ENCODE data around the gene SLC66A1. TPM values are rescaled to one million over a fixed set of nuclear protein-coding genes. Genes with fewer than 3 reads are reported as not detected.
"Not testable (repeated sequence)": the region's sequence is repeated elsewhere in the genome, so short reads cannot be mapped to it uniquely, and the experiment has no call there.

Gene SLC66A1, protein sequence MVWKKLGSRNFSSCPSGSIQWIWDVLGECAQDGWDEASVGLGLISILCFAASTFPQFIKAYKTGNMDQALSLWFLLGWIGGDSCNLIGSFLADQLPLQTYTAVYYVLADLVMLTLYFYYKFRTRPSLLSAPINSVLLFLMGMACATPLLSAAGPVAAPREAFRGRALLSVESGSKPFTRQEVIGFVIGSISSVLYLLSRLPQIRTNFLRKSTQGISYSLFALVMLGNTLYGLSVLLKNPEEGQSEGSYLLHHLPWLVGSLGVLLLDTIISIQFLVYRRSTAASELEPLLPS
- 10 to 100 TPM in 3 of 6 experiments, 1 to 10 TPM in 3; 8.4 to 20.6 (median 11.2) TPM for total RNA-seq
- long read RNA-seq, partial matches to known transcripts: 0 of 1 reads
- long read RNA-seq, other reads (novel, unspliced or antisense): 1 of 1 reads

- H3K27ac ChIP-seq: peak within 1 kb of the TSS; percentile 75 to 92 (median 79)
- H3K9me3 ChIP-seq: no peaks in the 10 kb centered on the region
- peak; percentile 92 to 97 (median 94) for ATAC-seq
- peaks cover 0 to 11% (median 4%) of the 10 kb centered on the region in 4 donors for H3K36me3 ChIP-seq
- H3K4me3 ChIP-seq: peak within 1 kb of the TSS; percentile 70 to 94 (median 87)
- peak; percentile 79 for TF ChIP-seq POLR2A (IDR thresholded peaks at IDR 0.05)
- TF ChIP-seq, protein P1, sequence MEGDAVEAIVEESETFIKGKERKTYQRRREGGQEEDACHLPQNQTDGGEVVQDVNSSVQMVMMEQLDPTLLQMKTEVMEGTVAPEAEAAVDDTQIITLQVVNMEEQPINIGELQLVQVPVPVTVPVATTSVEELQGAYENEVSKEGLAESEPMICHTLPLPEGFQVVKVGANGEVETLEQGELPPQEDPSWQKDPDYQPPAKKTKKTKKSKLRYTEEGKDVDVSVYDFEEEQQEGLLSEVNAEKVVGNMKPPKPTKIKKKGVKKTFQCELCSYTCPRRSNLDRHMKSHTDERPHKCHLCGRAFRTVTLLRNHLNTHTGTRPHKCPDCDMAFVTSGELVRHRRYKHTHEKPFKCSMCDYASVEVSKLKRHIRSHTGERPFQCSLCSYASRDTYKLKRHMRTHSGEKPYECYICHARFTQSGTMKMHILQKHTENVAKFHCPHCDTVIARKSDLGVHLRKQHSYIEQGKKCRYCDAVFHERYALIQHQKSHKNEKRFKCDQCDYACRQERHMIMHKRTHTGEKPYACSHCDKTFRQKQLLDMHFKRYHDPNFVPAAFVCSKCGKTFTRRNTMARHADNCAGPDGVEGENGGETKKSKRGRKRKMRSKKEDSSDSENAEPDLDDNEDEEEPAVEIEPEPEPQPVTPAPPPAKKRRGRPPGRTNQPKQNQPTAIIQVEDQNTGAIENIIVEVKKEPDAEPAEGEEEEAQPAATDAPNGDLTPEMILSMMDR (IDR thresholded peaks at IDR 0.05): peak in 1 of 4 donors; percentile 14
- 0% methylated on average over 10 of the region's 105 CpGs for WGBS (ENCODE audit: insufficient coverage, low coverage, low lambda C conversion rate, missing lambda C conversion rate)
- intact Hi-C loops (cut with DNase I): no loop called here
- peaks cover 0 to 18% (median 7%) of the 10 kb centered on the region in 4 donors for H3K4me1 ChIP-seq
- peak; percentile 95 to 96 (median 95) for DNase-seq
- no peaks in the 10 kb centered on the region for H3K27me3 ChIP-seq
Measured at GRCh38 chr1:19311931-19312781, at the start of gene SLC66A1, which contains the start of gene AKR7A2. Gene SLC66A1 (plus strand): TSS chr1:19312326. CDS start chr1:19317678, 5,352 bp downstream. Gene AKR7A2 (minus strand): TSS chr1:19312144. CDS start chr1:19312124, 20 bp downstream.

- ATAC-seq (no peak), DNase-seq (no peak)
- no peak overlapping the region for H3K27ac ChIP-seq
- no peaks in the 10 kb centered on the region for H3K4me1 ChIP-seq
- 92% methylated on average over 2 of the region's 5 CpGs for WGBS (ENCODE audit: insufficient coverage, low coverage, low lambda C conversion rate, missing lambda C conversion rate)
- no peak overlapping the region for H3K4me3 ChIP-seq
- no peaks in the 10 kb centered on the region for H3K27me3 ChIP-seq
- TF ChIP-seq, protein P1 (IDR thresholded peaks at IDR 0.05): no peak
- TF ChIP-seq POLR2A (IDR thresholded peaks at IDR 0.05): no peak
- intact Hi-C loops (cut with DNase I): no loop called here
- H3K36me3 ChIP-seq: peaks cover 0 to 60% (median 27%) of the 10 kb centered on the region in 4 donors
- no peaks in the 10 kb centered on the region for H3K9me3 ChIP-seq
Measured at GRCh38 chr1:19262744-19263143, 49.4 kb upstream of the SLC66A1 start.

GRCh38 chr1:19268445-19268844, 43.7 kb upstream of the SLC66A1 start:
- 100% methylated on average over 2 of the region's 11 CpGs for WGBS (ENCODE audit: insufficient coverage, low coverage, low lambda C conversion rate, missing lambda C conversion rate)
- Histone ChIP-seq H3K9me3 (no peaks in the 10 kb centered on the region), H3K36me3 (peaks cover 0 to 40% (median 19%) of the 10 kb centered on the region in 4 donors), H3K27me3 (no peaks in the 10 kb centered on the region), H3K27ac (peak overlapping the region; percentile 79 to 95 (median 93)), H3K4me1 (peaks cover 0 to 23% (median 3%) of the 10 kb centered on the region in 4 donors), H3K4me3 (no peak overlapping the region)
- intact Hi-C loops (cut with DNase I): no loop called here
- ATAC-seq (no peak), DNase-seq (no peak)
- TF ChIP-seq, protein P1 (IDR thresholded peaks at IDR 0.05): no peak
- no peak for TF ChIP-seq POLR2A (IDR thresholded peaks at IDR 0.05)

- Histone ChIP-seq H3K4me1 (peaks cover 0 to 27% (median 3%) of the 10 kb centered on the region in 4 donors), H3K27ac (peak overlapping the region; percentile 91 to 97 (median 93)), H3K36me3 (peaks cover 0 to 40% (median 19%) of the 10 kb centered on the region in 4 donors)
- H3K9me3 ChIP-seq; DNase-seq; intact Hi-C loops (cut with DNase I); H3K4me3 ChIP-seq; H3K27me3 ChIP-seq: not testable (repeated sequence)
- WGBS (ENCODE audit: insufficient coverage, low coverage, low lambda C conversion rate, missing lambda C conversion rate): 42% methylated on average over 9 of the region's 9 CpGs
- peak; percentile 35 to 55 (median 44) for ATAC-seq
Measured at GRCh38 chr1:19269427-19270342, 42.4 kb upstream of the SLC66A1 start.

DNA sequence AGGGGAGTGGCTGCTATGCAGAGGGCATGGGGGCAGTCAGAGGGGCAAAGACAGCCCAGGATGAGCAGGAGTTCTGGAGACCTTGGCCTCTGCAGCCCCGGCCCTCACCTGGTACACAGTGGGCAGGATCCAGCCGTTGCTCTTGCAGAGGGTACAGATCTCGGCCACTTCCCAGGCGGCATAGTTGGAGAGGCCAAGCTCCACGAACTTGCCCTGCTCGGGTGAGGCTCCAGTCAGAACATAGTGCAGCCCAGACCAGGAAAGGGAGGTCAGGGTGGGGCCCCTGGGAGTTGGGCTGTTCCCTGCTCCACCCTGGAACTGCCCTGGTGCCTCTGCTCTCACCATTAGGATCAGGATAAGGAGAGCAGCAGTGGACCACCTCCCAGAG, 41.8 kb upstream of the SLC66A1 start:
- Histone ChIP-seq H3K4me3 (peak overlapping the region in 1 of 3 donors; percentile 81), H3K27ac (peak overlapping the region; percentile 91 to 97 (median 93)), H3K4me1 (peaks cover 0 to 34% (median 3%) of the 10 kb centered on the region in 4 donors), H3K36me3 (peaks cover 0 to 39% (median 19%) of the 10 kb centered on the region in 4 donors)
- DNase-seq; intact Hi-C loops (cut with DNase I); H3K27me3 ChIP-seq; H3K9me3 ChIP-seq: not testable (repeated sequence)
- peak; percentile 7 to 23 (median 13) for ATAC-seq
- no CpG with 5 or more reads among the region's 6 CpGs for WGBS (ENCODE audit: insufficient coverage, low coverage, low lambda C conversion rate, missing lambda C conversion rate)
